GM21423 (cell line): ENCODE results near the gene RASA2.

Experiments used
- ATAC-seq: cut with Tn5 transposase; IDR thresholded peaks from one replicate; pipeline ENCODE4 v1.9.1; 2021; ENCODE audit warnings: mild to moderate bottlenecking, moderate library complexity; ENCODE audit not compliant: unreplicated experiment

RASA2 gene, protein sequence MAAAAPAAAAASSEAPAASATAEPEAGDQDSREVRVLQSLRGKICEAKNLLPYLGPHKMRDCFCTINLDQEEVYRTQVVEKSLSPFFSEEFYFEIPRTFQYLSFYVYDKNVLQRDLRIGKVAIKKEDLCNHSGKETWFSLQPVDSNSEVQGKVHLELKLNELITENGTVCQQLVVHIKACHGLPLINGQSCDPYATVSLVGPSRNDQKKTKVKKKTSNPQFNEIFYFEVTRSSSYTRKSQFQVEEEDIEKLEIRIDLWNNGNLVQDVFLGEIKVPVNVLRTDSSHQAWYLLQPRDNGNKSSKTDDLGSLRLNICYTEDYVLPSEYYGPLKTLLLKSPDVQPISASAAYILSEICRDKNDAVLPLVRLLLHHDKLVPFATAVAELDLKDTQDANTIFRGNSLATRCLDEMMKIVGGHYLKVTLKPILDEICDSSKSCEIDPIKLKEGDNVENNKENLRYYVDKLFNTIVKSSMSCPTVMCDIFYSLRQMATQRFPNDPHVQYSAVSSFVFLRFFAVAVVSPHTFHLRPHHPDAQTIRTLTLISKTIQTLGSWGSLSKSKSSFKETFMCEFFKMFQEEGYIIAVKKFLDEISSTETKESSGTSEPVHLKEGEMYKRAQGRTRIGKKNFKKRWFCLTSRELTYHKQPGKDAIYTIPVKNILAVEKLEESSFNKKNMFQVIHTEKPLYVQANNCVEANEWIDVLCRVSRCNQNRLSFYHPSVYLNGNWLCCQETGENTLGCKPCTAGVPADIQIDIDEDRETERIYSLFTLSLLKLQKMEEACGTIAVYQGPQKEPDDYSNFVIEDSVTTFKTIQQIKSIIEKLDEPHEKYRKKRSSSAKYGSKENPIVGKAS

DNA sequence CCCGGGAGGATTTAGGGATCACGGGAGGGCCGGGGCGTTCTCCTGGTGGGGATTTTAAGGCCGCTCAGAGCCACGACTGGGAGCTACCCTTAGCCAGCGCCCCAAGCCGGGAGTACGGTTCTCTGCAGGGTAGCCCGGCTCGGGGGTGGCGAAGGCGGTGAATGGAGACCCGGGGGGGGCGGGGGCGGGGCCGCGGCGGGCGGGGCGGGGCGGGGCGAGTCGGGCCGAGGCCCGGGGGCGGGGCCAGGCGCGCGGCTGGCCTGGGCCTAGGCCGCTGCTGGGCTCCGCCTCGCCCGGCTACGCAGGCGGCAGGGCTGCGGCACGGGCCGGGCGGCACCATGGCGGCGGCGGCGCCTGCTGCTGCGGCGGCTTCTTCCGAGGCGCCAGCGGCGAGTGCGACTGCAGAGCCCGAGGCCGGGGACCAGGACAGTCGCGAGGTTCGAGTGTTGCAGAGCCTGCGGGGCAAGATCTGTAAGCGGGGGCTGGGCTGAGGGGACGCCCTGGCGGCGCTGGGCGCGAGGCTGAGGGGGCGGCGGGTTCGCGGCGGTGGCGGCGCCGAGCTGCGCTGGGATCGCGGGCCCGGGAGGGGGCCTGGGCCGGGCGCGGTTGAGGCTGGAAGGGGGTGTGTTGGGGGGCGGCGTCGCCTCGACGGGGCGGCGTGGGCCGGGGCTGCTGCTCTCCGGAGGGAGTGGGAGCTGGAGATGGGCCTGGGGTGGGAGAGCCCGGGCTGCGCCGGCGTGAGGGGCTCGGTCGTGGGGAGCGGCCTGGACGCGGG lies at the start of gene RASA2:
RASA2 (plus strand) TSS at position 282 of the 775 bp plus-strand sequence; CDS start at position 339, 57 bp downstream.
- ATAC-seq, result peak; percentile 55

DNA sequence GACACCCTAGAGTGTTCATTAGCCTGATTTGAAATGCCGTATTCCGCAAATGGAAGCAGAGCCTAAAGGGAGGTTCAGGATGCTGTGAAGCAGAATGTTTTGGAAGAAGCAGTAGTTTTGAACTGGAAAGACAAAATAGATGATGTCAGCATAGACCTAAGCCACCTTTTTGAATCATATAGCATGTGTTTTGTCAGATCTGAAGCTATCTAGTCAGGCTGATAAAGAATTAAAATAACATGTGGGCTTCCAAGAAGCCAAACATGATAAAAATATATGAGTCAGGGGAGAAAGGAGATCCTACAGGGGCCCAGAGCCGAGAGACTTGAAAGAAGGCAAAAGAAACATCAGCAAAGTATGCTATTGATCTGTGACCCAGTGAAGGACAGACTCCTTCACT lies 47.2 kb upstream of the RASA2 start:
- ATAC-seq, result no peak

DNA sequence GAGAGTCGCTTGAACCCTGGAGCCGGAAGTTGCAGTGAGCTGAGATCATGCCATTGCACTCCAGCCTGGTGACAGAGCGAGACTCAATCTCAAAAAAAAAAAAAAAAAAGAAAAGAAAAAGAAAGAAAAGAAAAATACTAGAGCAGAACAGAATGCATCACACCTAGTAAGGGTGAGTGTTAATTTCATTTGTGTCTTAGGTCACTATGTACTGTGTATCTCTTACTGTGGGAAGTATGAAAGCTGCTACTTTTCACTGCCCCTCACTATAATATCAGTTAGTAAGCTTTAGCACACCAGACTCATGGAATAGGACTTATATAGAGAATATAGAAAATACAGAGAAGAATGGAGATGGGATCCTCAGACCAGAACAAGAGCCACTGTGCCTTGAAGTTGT lies 45.9 kb upstream of the RASA2 start:
- no peak for ATAC-seq

DNA sequence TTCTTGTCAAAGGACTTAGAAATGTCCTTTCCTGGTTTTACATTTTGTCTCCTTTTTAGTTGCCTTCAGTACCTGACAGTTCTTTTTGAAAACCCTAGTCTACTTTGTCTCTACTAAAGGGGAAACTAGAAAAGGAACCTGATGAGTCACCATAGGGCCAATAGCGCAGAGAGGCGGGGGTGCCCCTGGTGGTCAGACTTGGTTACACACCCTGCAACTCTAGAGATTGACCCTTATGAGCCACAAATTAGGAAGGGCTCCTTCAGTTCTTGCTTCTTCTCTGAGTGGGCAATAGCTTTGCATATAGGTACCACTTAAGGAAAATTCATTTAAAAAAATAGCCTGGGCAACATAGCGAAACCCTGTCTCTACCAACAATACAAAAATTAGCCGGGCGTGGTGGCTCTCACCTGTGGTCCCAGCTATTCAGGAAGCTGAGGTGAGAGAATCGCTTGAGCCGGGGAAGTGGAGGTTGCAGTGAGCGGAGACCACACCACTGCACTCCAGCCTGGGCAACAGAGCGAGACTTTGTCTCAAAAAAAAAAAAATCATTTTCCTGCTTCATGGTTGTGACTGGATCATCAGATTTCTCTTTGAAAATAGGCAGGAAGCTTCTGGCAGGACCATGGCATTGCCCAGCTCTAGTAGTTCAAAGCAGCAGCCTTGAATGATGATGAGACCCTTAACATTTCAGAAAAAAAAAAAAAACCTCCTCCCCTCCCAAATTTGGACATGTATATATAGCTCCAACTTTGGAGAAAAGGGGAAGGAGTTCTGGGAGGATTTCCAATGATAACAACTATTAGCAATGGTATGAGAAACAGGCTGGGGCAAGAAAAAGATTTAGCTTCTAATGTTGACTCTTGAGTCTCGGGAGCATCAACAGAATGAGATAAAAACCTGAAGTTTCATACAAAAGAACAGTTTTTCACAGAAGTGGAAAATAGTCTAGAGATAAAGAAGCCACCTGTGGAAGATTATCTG lies 45.2 kb upstream of the RASA2 start:
- peak; percentile 99 for ATAC-seq

DNA sequence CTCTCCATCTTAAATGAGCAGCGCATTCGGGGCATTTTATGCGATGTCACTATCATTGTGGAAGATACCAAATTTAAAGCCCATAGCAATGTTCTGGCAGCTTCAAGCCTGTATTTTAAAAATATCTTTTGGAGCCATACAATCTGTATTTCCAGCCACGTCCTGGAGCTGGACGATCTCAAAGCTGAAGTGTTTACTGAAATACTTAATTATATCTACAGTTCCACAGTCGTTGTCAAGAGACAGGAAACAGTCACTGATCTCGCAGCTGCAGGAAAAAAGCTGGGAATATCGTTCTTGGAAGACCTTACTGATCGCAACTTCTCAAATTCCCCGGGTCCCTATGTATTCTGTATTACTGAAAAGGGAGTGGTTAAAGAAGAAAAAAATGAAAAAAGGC lies 44.4 kb upstream of the RASA2 start:
- no peak for ATAC-seq

DNA sequence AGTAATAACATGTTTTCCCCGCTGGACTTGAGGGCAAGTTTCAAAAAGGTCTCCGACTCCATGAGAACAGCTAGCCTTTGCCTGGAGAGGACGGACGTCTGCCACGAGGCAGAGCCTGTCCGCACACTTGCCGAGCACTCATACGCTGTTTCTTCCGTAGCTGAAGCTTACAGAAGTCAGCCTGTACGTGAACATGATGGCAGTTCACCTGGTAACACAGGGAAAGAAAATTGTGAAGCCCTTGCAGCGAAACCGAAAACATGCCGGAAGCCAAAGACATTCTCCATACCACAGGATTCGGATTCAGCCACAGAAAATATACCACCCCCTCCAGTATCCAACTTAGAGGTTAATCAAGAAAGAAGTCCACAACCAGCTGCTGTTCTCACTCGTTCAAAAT lies 43.9 kb upstream of the RASA2 start:
- no peak for ATAC-seq

DNA sequence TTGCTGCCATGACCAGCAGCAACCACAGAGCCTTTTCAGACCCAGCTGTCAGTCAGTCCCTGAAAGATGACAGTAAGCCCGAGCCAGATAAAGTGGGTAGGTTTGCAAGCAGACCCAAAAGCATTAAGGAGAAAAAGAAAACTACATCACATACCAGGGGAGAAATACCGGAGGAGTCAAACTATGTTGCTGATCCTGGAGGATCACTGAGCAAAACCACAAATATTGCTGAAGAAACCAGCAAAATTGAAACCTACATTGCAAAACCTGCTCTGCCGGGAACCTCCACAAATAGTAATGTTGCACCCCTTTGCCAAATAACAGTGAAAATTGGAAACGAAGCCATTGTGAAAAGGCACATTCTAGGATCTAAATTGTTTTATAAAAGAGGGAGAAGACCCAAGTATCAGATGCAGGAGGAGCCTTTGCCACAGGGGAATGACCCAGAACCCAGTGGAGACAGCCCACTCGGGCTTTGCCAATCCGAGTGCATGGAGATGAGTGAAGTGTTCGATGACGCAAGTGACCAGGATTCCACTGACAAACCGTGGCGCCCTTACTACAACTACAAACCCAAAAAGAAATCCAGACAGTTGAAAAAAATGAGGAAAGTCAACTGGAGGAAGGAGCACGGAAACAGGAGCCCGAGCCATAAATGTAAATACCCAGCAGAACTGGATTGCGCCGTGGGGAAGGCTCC lies 42.1 kb upstream of the RASA2 start:
- no peak for ATAC-seq

DNA sequence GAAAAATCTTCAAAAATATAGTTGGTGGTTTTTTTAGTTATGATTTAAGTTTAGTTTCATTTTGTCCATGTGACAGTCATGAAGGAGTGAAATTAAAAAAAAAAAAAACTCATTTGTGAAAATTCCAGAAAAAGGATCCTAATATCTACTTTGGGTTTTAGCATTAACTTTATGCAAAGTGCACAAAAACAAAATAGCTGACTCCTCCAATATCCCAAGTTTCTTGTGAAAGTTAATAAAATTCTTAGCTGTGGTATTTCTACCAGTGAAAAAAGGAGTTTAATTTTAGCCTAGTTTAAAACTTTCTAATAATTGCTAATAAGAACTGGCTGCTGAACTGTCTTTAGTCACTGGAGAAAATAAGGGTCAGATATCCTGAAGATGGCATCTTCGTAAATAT lies 40.8 kb upstream of the RASA2 start:
- no peak for ATAC-seq

DNA sequence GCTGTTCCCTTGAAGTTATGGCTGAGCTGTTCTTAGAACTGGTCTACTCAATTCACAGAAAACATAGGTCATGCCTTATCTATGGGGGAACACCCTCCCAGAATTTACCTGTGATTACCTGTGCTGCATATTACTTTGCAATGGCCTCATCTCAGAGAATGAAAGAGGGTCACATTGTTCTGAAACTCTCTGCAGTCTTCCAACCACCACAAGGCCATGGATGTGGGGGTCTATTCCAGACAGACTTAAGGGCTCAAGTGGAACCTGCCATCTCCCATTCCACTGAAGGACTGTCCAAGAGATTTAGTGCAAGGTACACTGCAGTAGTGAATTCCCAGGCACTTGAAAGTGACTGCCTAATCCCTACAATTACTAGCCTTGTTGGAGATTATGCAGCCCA lies 40.1 kb upstream of the RASA2 start:
- ATAC-seq, result no peak

DNA sequence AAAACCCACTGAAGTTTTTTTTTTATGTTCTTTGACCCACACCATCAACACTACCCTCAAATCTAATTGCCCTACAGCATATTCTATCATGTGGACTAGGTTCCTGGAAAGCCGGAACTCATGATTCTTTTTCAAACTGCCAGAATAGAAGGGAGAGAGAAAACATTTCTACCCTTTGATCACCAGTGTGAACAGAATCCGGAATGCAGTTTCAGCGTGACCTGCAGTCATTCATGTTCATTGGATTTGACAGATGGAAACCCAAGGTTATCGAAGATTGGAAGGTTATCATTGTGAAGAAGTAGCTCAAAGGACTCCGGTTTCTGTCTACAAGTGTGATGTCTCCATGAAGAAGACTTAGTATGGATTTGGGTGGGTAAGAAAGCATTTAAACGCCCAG lies 39.4 kb upstream of the RASA2 start:
- ATAC-seq, result no peak

DNA sequence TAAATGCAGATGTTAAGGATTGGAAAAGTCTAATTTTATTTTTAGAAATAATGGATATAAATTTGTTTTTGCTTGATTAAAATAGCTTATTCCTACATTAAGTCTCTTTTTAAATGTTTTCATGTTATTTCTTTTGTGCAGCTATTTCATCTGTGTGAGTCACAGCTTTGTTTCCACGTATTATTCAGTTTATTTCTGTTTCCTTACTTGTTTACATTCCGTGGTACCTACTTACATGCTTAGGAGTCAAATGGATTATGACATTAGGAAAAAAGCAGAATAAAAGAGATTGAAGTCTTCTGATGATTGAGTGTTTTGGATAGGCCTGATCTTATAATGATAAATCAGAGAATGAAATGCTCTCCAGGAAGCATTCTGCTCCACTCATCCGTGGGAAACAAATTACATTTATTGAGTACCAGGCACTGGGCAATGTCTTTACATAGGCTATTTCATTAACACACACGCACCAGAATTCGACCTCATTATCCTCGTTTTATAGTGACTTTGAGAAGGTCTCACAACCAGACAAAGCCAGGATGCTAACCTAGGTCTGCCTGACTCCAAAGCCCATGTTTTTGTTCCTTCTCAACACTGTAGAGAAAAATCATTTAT lies 38.1 kb upstream of the RASA2 start:
- ATAC-seq, result no peak

DNA sequence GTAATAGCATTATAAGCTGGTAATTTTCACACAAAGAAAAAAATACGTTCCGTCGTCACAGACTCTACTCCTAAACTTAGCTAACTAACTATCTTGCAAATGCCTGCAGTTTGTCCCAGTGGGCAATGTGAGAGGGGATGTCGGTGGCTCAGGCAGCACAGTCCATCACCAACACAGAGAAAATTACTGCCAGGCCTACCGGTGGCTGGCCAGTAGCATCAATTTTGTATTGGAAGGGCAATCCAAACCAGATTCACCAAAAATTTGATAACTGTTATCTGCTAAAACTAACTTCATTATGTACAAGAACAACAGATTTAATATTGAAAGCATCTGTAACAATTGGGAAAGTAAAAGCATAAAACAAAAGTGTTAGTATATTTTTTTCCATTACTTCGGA lies 37.4 kb upstream of the RASA2 start:
- ATAC-seq, result no peak

DNA sequence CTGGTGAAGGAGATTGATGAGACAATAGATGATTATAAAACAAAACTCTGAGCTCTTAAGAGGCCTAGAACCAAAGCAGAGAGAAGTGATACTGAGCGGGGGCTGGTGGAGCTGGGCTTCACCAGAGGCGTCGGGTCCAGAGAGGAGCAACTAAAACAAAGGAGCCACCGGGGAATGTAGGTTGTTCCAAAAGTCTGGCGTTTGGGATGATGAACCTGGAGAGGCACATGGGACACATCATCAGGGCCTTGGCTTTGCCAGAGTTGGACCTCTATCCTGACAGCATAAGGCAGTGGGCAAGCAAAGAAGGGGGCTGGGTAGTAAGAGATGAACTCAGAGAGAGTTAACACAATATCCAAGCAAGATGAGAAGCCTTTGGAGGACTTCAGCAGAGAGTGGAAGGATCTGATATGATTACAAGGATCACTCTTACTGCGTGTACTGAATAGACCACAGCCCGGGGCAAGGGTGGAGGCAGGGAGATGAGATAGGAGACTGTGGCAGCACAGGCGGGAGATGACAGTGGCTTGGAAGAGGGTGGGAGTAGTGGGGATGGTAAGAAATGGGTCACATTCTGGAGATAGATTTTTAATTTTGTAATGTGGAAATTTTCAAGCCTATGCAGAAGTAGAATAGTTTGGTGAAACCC lies 36.0 kb upstream of the RASA2 start:
- ATAC-seq, result no peak

DNA sequence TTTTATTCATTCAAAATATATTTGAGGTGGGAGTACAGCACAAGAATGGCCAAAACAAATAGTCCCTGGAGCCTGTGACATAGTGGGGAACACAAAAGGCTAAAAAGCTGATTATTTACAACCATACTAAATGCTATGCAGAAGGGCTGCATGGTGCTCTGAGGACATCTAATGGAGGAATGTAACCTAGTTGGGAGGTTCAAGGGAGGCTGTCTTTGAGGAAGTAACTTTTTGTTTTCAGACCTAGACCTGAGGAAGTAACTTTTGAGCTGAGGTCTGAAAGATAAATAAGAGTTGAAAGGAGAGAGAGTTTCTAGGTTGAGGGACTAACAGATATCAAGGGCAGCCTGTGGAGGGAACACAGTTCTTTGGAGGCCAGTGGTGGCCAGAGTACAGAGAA lies 34.8 kb upstream of the RASA2 start:
- peak; percentile 80 for ATAC-seq

DNA sequence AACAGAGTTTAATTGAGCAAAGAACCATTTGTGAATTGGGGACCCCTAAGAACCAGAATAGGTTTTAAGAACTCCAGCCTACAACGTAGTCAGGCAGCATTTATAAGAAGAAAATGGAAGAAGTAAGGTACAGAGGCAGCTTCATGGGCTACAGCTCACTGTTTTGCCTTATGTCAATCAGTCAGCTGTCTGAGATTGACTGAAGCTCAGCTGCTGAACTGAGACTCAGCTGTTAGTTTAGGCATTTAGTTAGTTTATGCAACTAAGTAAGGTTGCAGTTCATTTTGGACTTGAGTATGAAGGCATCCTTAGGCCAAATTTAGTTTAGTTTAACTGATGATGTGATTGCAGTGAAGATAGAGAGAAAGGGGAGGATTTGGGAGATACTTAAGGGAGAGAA lies 34.1 kb upstream of the RASA2 start:
- ATAC-seq, result no peak

DNA sequence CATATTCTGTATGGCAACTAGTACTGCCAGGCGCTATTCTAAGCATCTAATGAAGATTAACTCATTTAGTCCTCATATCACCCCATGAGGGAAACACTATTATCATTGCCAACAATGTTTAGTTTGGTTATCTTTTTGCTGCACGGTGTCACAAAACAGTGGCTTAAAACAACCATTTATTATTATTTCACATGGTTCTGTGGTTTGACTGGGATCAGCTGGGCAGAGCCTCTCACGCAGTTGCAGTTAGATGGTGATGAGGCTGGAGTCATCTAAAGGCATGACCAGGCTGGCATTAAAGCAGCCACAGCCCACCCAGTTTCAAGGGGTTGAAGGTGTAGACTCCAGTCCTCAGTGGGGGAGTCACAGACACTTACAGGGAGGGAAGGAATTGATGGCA lies 32.8 kb upstream of the RASA2 start:
- ATAC-seq, result no peak

DNA sequence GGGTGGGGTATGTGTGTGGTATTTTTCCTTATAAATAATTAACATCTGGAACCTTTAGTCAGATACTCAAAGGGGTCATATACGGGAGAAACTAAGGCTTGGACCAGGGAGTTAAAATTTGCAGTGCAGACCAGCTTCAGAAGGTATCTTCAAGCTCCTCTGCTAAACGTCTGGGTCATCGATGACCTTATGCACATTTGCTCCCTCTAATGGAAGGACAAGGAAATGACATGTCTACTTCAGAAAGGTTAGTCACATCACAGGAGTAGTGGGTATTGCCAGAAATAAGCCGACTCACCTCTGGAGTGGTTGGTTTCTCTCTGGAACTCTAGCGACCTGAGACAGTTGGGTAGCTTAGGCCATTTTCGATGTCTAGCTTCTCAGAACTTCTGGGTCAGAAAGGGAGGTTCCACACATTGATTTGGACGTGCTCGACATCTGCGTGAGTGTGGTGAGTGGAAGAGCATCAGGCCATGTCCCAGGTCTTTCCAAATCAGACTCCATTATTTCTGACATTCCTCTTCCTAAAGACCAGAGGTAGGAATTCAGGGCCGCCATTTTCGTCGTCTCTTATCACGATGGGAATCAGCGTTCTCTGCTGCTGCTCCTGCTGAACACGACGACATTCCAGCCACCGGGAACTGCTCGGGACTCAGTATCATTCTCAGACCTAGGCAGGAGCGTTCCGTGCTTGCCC lies 31.8 kb upstream of the RASA2 start:
- ATAC-seq, result no peak
